Endothelial cell of umbilical vein (primary cell): ENCODE measurements around the gene CYP19A1. TPM values are rescaled to one million over a fixed set of nuclear protein-coding genes. Genes with fewer than 3 reads are reported as not detected.

Source experiments
- BruUV-seq: library from RNA; stranded (reverse); fragments of 400-500 nt; replicated peaks from 2 replicates; lab custom pipeline; 2021; lab: Mats Ljungman, UMichigan
- CTCF ChIA-PET: fragments of 300-600, 350-600 bp; sonication (Branson Sonifier 250); formaldehyde crosslinking; loops from one replicate; lab custom pipeline; 2021; ENCODE audit warnings: antibody characterized with exemption, inconsistent platforms; lab: Charles Lee
- POLR2A ChIA-PET: fragments of 300-600, 350-600 bp; sonication (Branson Sonifier 250); formaldehyde crosslinking; loops from one replicate; lab custom pipeline; 2021; ENCODE audit warnings: antibody characterized with exemption, inconsistent platforms; lab: Charles Lee
- DNase-seq: peaks from one replicate; pipeline ENCODE4 v3.0.0-alpha.2; 2011; ENCODE audit warnings: low read depth, low spot score
- FAIRE-seq: peaks from 2 replicates; lab custom pipeline; 2011; peaks lifted over from hg19 to GRCh38; lab: Jason Lieb, UNC
- H2AFZ ChIP-seq: 2 replicates; pipeline ENCODE4 v1.6.0; 2012; ENCODE audit warnings: low read depth, low read length, control low read depth, inconsistent platforms
- H3K27ac ChIP-seq: 2 replicates; pipeline ENCODE4 v1.5.1; 2011; ENCODE audit warnings: low read depth, mild to moderate bottlenecking, control low read depth, low read length, moderate library complexity; ENCODE audit not compliant: insufficient read depth
- H3K27me3 ChIP-seq, 2 experiments: 2 replicates each; pipeline versions ENCODE4 v1.6.0 to v1.6.1; 2011; ENCODE audit warnings: low read length in 2 of 2, mixed read lengths in 1 of 2; ENCODE audit not compliant: control insufficient read depth in 2 of 2, insufficient read depth in 2 of 2
- H3K36me3 ChIP-seq, 2 experiments: 2 replicates in 1 of 2; 3 replicates in 1 of 2; pipeline ENCODE4 v1.5.1; 2011; ENCODE audit warnings: low read length in 2 of 2, mild to moderate bottlenecking in 1 of 2, moderate library complexity in 1 of 2; ENCODE audit not compliant: control insufficient read depth in 2 of 2, insufficient read depth in 2 of 2; ENCODE audit errors: extremely low read depth in 1 of 2
- H3K4me1 ChIP-seq: 3 replicates; pipeline ENCODE4 v1.5.1; 2011; ENCODE audit warnings: mild to moderate bottlenecking, low read length; ENCODE audit not compliant: control insufficient read depth, insufficient read depth; ENCODE audit errors: extremely low read depth
- H3K4me2 ChIP-seq: 2 replicates; pipeline ENCODE4 v1.6.1; 2011; ENCODE audit warnings: low read length, control low read depth, mixed read lengths; ENCODE audit not compliant: insufficient read depth
- H3K4me3 ChIP-seq, 3 experiments: fragments of 200-600 bp in 1 of 3; sonication (generic), shearing (Covaris generic) in 1 of 3; replicated peaks in 1 of 3; 2 replicates each; pipeline ENCODE4 v1.5.1; 2011 to 2016; ENCODE audit warnings: control low read depth in 3 of 3, low read length in 3 of 3, mild to moderate bottlenecking in 2 of 3, inconsistent platforms in 1 of 3, low read depth in 1 of 3, moderate library complexity in 1 of 3; ENCODE audit not compliant: insufficient read depth in 1 of 3
- H3K79me2 ChIP-seq: 2 replicates; pipeline ENCODE4 v1.6.0; 2012; ENCODE audit warnings: low read length, inconsistent platforms; ENCODE audit not compliant: control insufficient read depth, insufficient read depth
- H3K9ac ChIP-seq: replicated peaks from 2 replicates; pipeline ENCODE3; 2011; ENCODE audit warnings: low read length, control low read depth; ENCODE audit not compliant: insufficient read depth; ENCODE audit errors: extremely low read depth
- H3K9me1 ChIP-seq: replicated peaks from 3 replicates; pipeline ENCODE4 v1.6.0; 2011; ENCODE audit warnings: mild to moderate bottlenecking, low read length; ENCODE audit not compliant: control insufficient read depth, insufficient read depth; ENCODE audit errors: extremely low read depth
- H3K9me3 ChIP-seq: replicated peaks from 2 replicates; pipeline ENCODE4 v1.5.1; 2012; ENCODE audit warnings: low read length, inconsistent platforms; ENCODE audit not compliant: control insufficient read depth, insufficient read depth
- H4K20me1 ChIP-seq: replicated peaks from 2 replicates; pipeline ENCODE3; 2011; ENCODE audit warnings: mild to moderate bottlenecking, low read length; ENCODE audit not compliant: control insufficient read depth, insufficient read depth; ENCODE audit errors: extremely low read depth
- EZH2 ChIP-seq: IDR thresholded peaks from 2 replicates; pipeline ENCODE4 v1.6.1; 2012; ENCODE audit warnings: borderline replicate concordance, low read depth, mild to moderate bottlenecking, moderate library complexity, low read length, inconsistent platforms; ENCODE audit not compliant: severe bottlenecking
- FOS ChIP-seq: IDR thresholded peaks from 2 replicates; pipeline ENCODE4 v1.6.1; 2011; ENCODE audit warnings: mild to moderate bottlenecking, low read length, moderate library complexity, borderline replicate concordance; ENCODE audit not compliant: insufficient read depth
- GATA2 ChIP-seq: IDR thresholded peaks from 2 replicates; pipeline ENCODE4 v1.7.0; 2011; ENCODE audit warnings: low read depth, mild to moderate bottlenecking, moderate library complexity, mixed read lengths, low read length; ENCODE audit not compliant: insufficient read length, insufficient read depth
- JUN ChIP-seq: IDR thresholded peaks from 2 replicates; pipeline ENCODE4 v1.6.1; 2011; ENCODE audit warnings: borderline replicate concordance, low read depth; ENCODE audit not compliant: insufficient read length, insufficient read depth
- MYC ChIP-seq: IDR thresholded peaks from one replicate; pipeline ENCODE4 v1.6.1; 2011; ENCODE audit warnings: mild to moderate bottlenecking, low read depth, low read length
- POLR2A ChIP-seq: IDR thresholded peaks from 2 replicates; pipeline ENCODE4 v1.6.1; 2012; ENCODE audit warnings: low read depth, mild to moderate bottlenecking, control low read depth, low read length
- POLR2AphosphoS5 ChIP-seq: IDR thresholded peaks from 2 replicates; pipeline ENCODE4 v1.6.1; 2012; ENCODE audit warnings: low read depth, mild to moderate bottlenecking, control low read depth, low read length, moderate library complexity; ENCODE audit not compliant: insufficient read depth
- dilution Hi-C: fragments of 300-500 bp; cut with MboI; formaldehyde crosslinking; loops from one replicate; pipeline ENCODE4 v1.15.0; 2019; ENCODE audit warnings: low sequenced_read_pairs; ENCODE audit not compliant: extremely low pct_ligation_motif_present
- intact Hi-C: fragments of 100-400 bp; cut with micrococcal nuclease; formaldehyde crosslinking; loops from one replicate; pipeline ENCODE4 v1.10.0; 2022
- polyA plus RNA-seq, 4 experiments: library from polyadenylated mRNA; depleted of rRNA in 3 of 4; stranded (reverse) in 3 of 4; unstranded in 1 of 4; fragments of >200 nt; gene quantifications; 2 replicates each; pipeline versions ENCODE4 v1.2.1 to v1.2.3, GENCODE V29; 2011 to 2012; ENCODE audit warnings: missing spikeins in 1 of 4
- total RNA-seq: library from RNA; stranded (reverse); gene quantifications from 2 replicates; pipeline ENCODE4 v1.2.3, GENCODE V29; 2021
- TF ChIP-seq, protein P1 (sequence below), 2 donors: IDR thresholded peaks; 1 replicate in 1 of 2; 2 replicates in 1 of 2; pipeline ENCODE4 v1.5.1; 2011; ENCODE audit warnings: low read length in 2 of 2, mild to moderate bottlenecking in 2 of 2, moderate library complexity in 2 of 2, control low read depth in 1 of 2, inconsistent platforms in 1 of 2, low read depth in 1 of 2; ENCODE audit not compliant: insufficient read depth in 1 of 2; ENCODE audit errors: extremely low read depth in 1 of 2
- TF ChIP-seq, protein P2 (sequence below): IDR thresholded peaks from 2 replicates; pipeline ENCODE4 v1.6.1; 2011; ENCODE audit not compliant: insufficient read depth, insufficient read length

The CYP19A1 gene
- total and polyA plus RNA-seq, 2 donors (not counting 3 experiments of a cell fraction or from before 2014, with no cell fraction given): not detected

DNA sequence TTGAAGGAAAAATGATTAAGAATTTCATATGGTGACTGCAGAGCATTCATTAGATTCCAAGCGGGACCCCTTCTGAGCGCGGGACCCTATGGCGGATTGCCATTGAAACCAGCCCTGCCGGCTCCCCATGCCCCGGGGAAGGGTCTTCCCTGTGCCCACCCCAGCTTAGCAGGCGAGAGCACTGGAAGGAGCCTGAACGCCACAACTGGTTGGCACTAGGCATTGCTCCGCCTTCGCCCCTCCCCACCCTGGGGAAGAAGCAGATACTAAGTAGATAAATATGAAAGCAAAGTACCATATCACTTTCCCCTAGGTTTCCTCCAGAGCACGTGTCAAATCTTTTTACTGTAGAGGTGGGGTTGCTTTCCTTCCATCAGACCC is 70.7 kb downstream of the CYP19A1 start:
- Histone ChIP-seq H3K4me3 (no peak overlapping the region), H4K20me1 (no peaks in the 10 kb centered on the region), H2AFZ (no peak overlapping the region), H3K4me1 (no peaks in the 10 kb centered on the region), H3K79me2 (no peaks in the 10 kb centered on the region), H3K4me2 (no peak overlapping the region), H3K9me3 (no peaks in the 10 kb centered on the region), H3K27me3 (peaks cover 66 to 82% of the 10 kb centered on the region in 2 experiments), H3K9ac (no peak overlapping the region), H3K27ac (no peak overlapping the region), H3K36me3 (no peaks in the 10 kb centered on the region), H3K9me1 (no peaks in the 10 kb centered on the region)
- BruUV-seq: no TSS peak
- DNase-seq (no peak), FAIRE-seq (no peak)
- POLR2A ChIA-PET: no interaction called here
- CTCF ChIA-PET: interaction anchor here (0.9 to 3.9 kb wide), 6 partner anchors 12 to 134 kb away, joined by 3 to 30 read pairs (median 8); no protein-coding TSS in a partner anchor
- no peak for TF ChIP-seq MYC
- no peak for TF ChIP-seq GATA2
- TF ChIP-seq, protein P1, sequence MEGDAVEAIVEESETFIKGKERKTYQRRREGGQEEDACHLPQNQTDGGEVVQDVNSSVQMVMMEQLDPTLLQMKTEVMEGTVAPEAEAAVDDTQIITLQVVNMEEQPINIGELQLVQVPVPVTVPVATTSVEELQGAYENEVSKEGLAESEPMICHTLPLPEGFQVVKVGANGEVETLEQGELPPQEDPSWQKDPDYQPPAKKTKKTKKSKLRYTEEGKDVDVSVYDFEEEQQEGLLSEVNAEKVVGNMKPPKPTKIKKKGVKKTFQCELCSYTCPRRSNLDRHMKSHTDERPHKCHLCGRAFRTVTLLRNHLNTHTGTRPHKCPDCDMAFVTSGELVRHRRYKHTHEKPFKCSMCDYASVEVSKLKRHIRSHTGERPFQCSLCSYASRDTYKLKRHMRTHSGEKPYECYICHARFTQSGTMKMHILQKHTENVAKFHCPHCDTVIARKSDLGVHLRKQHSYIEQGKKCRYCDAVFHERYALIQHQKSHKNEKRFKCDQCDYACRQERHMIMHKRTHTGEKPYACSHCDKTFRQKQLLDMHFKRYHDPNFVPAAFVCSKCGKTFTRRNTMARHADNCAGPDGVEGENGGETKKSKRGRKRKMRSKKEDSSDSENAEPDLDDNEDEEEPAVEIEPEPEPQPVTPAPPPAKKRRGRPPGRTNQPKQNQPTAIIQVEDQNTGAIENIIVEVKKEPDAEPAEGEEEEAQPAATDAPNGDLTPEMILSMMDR (IDR thresholded peaks at IDR 0.05; ENCODE audit: extremely low read depth in 1 of 2, insufficient read depth in 1 of 2, low read depth in 1 of 2, low read length in 2 of 2): no peak
- no peak for TF ChIP-seq FOS
- TF ChIP-seq, protein P2, sequence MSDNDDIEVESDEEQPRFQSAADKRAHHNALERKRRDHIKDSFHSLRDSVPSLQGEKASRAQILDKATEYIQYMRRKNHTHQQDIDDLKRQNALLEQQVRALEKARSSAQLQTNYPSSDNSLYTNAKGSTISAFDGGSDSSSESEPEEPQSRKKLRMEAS: no peak
- no peak for TF ChIP-seq EZH2
- TF ChIP-seq JUN: no peak
- TF ChIP-seq POLR2A: no peak
- no peak for TF ChIP-seq POLR2AphosphoS5
- intact Hi-C loops: no loop called here
- dilution Hi-C loops: no loop called here
